22Rv1 (cell line): ENCODE results near the gene KRT33A.

Experiments
- CTCF ChIP-seq: fragments of 450-650 bp; IDR thresholded peaks from 2 replicates; pipeline ENCODE4 v1.5.1; 2017; ENCODE audit warnings: mild to moderate bottlenecking
- ZFX ChIP-seq: fragments of 450-650 bp; IDR thresholded peaks from 2 replicates; pipeline ENCODE4 v1.6.1; 2017; ENCODE audit warnings: antibody characterized with exemption, borderline replicate concordance

GRCh38 chr17:41302981-41303380, 47.6 kb downstream of the KRT33A start:
- TF ChIP-seq CTCF, result no peak
- TF ChIP-seq ZFX, result no peak
